SK-N-SH (cell line): Measurements from ENCODE around the gene DMD. TPM values are rescaled to one million over a fixed set of nuclear protein-coding genes. Genes with fewer than 3 reads are reported as not detected.

Experiments used
- CTCF ChIA-PET: fragments of 300-600, 350-600 bp; formaldehyde crosslinking; extraction: SDS; loops from one replicate; lab custom pipeline; 2021; lab: Yijun Ruan, JAX
- POLR2A ChIA-PET: fragments of 350-600 bp; sonication (Branson Sonifier 250); formaldehyde crosslinking; extraction: SDS; loops from one replicate; lab custom pipeline; 2020; ENCODE audit warnings: antibody characterized with exemption, inconsistent platforms; lab: Yijun Ruan, JAX
- DNase-seq: peaks from one replicate; pipeline ENCODE4 v3.0.0; 2012
- H2AFZ ChIP-seq: fragments of 200-600 bp; sonication (generic); 2 replicates; pipeline ENCODE4 v1.8.1; 2016; ENCODE audit warnings: antibody characterized with exemption, mild to moderate bottlenecking, low read depth
- H3F3A ChIP-seq: fragments of 200-600 bp; sonication (generic); replicated peaks from 2 replicates; pipeline ENCODE3; 2016; ENCODE audit warnings: antibody characterized with exemption, mild to moderate bottlenecking; ENCODE audit not compliant: insufficient read depth
- H3K27ac ChIP-seq, 2 experiments: fragments of 200-500 bp in 1 of 2; fragments of 200-600 bp in 1 of 2; sonication (Bioruptor generic) in 1 of 2; sonication (generic), shearing (Covaris generic) in 1 of 2; 2 replicates each; pipeline versions ENCODE4 v1.5.1 to v1.6.1; 2014 to 2016; ENCODE audit warnings: low read depth in 2 of 2, inconsistent platforms in 1 of 2, low read length in 1 of 2, mild to moderate bottlenecking in 1 of 2, mixed read lengths in 1 of 2
- H3K27me3 ChIP-seq: fragments of 200-600 bp; sonication (generic), shearing (Covaris generic); 2 replicates; pipeline ENCODE4 v1.6.1; 2016; ENCODE audit warnings: mixed run types; ENCODE audit not compliant: insufficient read depth
- H3K36me3 ChIP-seq, 2 experiments: fragments of 200-500 bp in 1 of 2; fragments of 200-600 bp in 1 of 2; sonication (Bioruptor generic) in 1 of 2; sonication (generic) in 1 of 2; replicated peaks in 1 of 2; 2 replicates each; pipeline versions ENCODE3 to v1.5.1; 2014 to 2016; ENCODE audit warnings: low read length in 1 of 2, mild to moderate bottlenecking in 1 of 2; ENCODE audit not compliant: insufficient read depth in 2 of 2, control insufficient read depth in 1 of 2
- H3K4me1 ChIP-seq, 2 experiments: fragments of 200-500 bp in 1 of 2; fragments of 200-600 bp in 1 of 2; sonication (Bioruptor generic) in 1 of 2; sonication (generic), shearing (Covaris generic) in 1 of 2; 2 replicates each; pipeline versions ENCODE4 v1.5.1 to v1.6.1; 2014 to 2016; ENCODE audit warnings: low read depth in 1 of 2, low read length in 1 of 2, mixed run types in 1 of 2; ENCODE audit not compliant: insufficient read depth in 2 of 2, control insufficient read depth in 1 of 2
- H3K4me2 ChIP-seq: fragments of 200-600 bp; sonication (generic), shearing (Covaris generic); 2 replicates; pipeline ENCODE4 v1.6.1; 2017; ENCODE audit warnings: mixed run types
- H3K4me3 ChIP-seq, 2 experiments: fragments of 200-500 bp in 1 of 2; fragments of 200-600 bp in 1 of 2; sonication (Bioruptor generic) in 1 of 2; sonication (generic), shearing (Covaris generic) in 1 of 2; 2 replicates each; pipeline versions ENCODE4 v1.5.1 to v1.8.1; 2014 to 2016; ENCODE audit warnings: low read depth in 2 of 2, inconsistent platforms in 1 of 2, low read length in 1 of 2, mild to moderate bottlenecking in 1 of 2, mixed read lengths in 1 of 2, moderate library complexity in 1 of 2
- H3K79me2 ChIP-seq: fragments of 200-600 bp; sonication (generic); 2 replicates; pipeline ENCODE4 v1.8.1; 2017; ENCODE audit warnings: mild to moderate bottlenecking; ENCODE audit not compliant: insufficient read depth
- H3K9ac ChIP-seq: fragments of 200-600 bp; sonication (generic); 2 replicates; pipeline ENCODE4 v1.6.1; 2017; ENCODE audit warnings: mixed run types
- H3K9me2 ChIP-seq: fragments of 200-600 bp; sonication (generic); 2 replicates; pipeline ENCODE4 v1.6.1; 2017; ENCODE audit warnings: mixed run types
- H3K9me3 ChIP-seq: fragments of 200-600 bp; sonication (generic); 2 replicates; pipeline ENCODE4 v1.6.1; 2017; ENCODE audit warnings: mixed run types, mild to moderate bottlenecking, moderate library complexity
- H4K20me1 ChIP-seq: fragments of 200-600 bp; sonication (generic); 2 replicates; pipeline ENCODE4 v1.6.1; 2017; ENCODE audit warnings: mild to moderate bottlenecking, mixed run types; ENCODE audit not compliant: insufficient read depth
- CHD2 ChIP-seq: fragments of 150-350 bp; IDR thresholded peaks from 2 replicates; pipeline ENCODE4 v1.6.1; 2018; ENCODE audit warnings: low read length; ENCODE audit not compliant: partially characterized antibody
- CTCF ChIP-seq: fragments of 200-600 bp; sonication (generic); IDR thresholded peaks from 2 replicates; pipeline ENCODE4 v1.6.1; 2017; ENCODE audit warnings: antibody characterized with exemption, mild to moderate bottlenecking, moderate library complexity
- FOXJ3 ChIP-seq: sonication (generic); formaldehyde crosslinking; IDR thresholded peaks from 2 replicates; pipeline ENCODE4 v1.5.1; 2020; ENCODE audit warnings: mild to moderate bottlenecking, missing genetic modification reagents
- GABPA ChIP-seq: IDR thresholded peaks from 2 replicates; pipeline ENCODE4 v1.4.0; 2012; ENCODE audit warnings: low read depth, mild to moderate bottlenecking
- IRF3 ChIP-seq: fragments of 150-350 bp; IDR thresholded peaks from 2 replicates; pipeline ENCODE4 v1.6.1; 2016; ENCODE audit warnings: mild to moderate bottlenecking, low read depth, low read length
- JUND ChIP-seq: IDR thresholded peaks from 2 replicates; pipeline ENCODE4 v1.4.0; 2012
- MAX ChIP-seq: IDR thresholded peaks from 2 replicates; pipeline ENCODE4 v1.4.0; 2012; ENCODE audit warnings: low read depth
- MEF2A ChIP-seq: IDR thresholded peaks from 2 replicates; pipeline ENCODE4 v1.4.0; 2012; ENCODE audit warnings: low read depth, borderline replicate concordance
- MXI1 ChIP-seq: IDR thresholded peaks from 2 replicates; pipeline ENCODE4 v1.6.1; 2012; ENCODE audit warnings: mild to moderate bottlenecking, low read depth, low read length, improper control_type of control experiment
- NRF1 ChIP-seq: IDR thresholded peaks from 2 replicates; pipeline ENCODE4 v1.6.1; 2012; ENCODE audit warnings: low read depth, mild to moderate bottlenecking, low read length
- PBX3 ChIP-seq: IDR thresholded peaks from 2 replicates; pipeline ENCODE4; 2012
- REST ChIP-seq: IDR thresholded peaks from 2 replicates; pipeline ENCODE4 v1.6.1; 2012; ENCODE audit warnings: mild to moderate bottlenecking, low read depth, low read length, moderate library complexity
- TAF1 ChIP-seq: IDR thresholded peaks from 2 replicates; pipeline ENCODE4 v1.6.1; 2012; ENCODE audit warnings: low read depth, mild to moderate bottlenecking, low read length, moderate library complexity, borderline replicate concordance
- TCF12 ChIP-seq: IDR thresholded peaks from 2 replicates; pipeline ENCODE4 v1.4.0; 2012
- USF2 ChIP-seq: fragments of 150-350 bp; IDR thresholded peaks from 2 replicates; pipeline ENCODE4 v1.6.1; 2017; ENCODE audit warnings: antibody characterized with exemption, low read length, low read depth, borderline replicate concordance
- YY1 ChIP-seq: IDR thresholded peaks from 2 replicates; pipeline ENCODE4 v1.4.0; 2012; ENCODE audit warnings: low read depth, mild to moderate bottlenecking
- ZBTB33 ChIP-seq: IDR thresholded peaks from 2 replicates; pipeline ENCODE4 v1.4.0; 2012; ENCODE audit warnings: low read depth, borderline replicate concordance
- WGBS: methylation state at CpG from one replicate; pipeline ENCODE4 v1.1.6; 2017; ENCODE audit warnings: low lambda C conversion rate; 5-methylcytosine and 5-hydroxymethylcytosine counted together
- polyA plus RNA-seq, 3 experiments: library from polyadenylated mRNA; depleted of rRNA; stranded (reverse); fragments of >200 nt; gene quantifications; 2 replicates each; pipeline ENCODE4 v1.2.3, GENCODE V29; 2012

Gene DMD
- polyA plus RNA-seq, 1 of the 3 experiments (the other 2 are of a cell fraction) = 3.9 TPM

GRCh38 chrX:33053001-33053400 lies 158.3 kb downstream of the DMD start (continued):
- TF ChIP-seq REST (no peak), MEF2A (no peak), YY1 (no peak), USF2 (no peak), NRF1 (no peak), MXI1 (no peak), JUND (no peak)

GRCh38 chrX:33045882-33046281 lies 165.5 kb downstream of the DMD start:
- CTCF ChIA-PET = no interaction called here
- POLR2A ChIA-PET = no interaction called here
- no peak overlapping the region for H3K4me3 ChIP-seq
- H3K9me3 ChIP-seq = no peaks in the 10 kb centered on the region; the same call in 1 of the 2 replicates
- no peaks in the 10 kb centered on the region for H3K9me2 ChIP-seq
- no peaks in the 10 kb centered on the region for H3K4me1 ChIP-seq
- WGBS = 26% methylated on average over 2 of the region's 2 CpGs
- H3K27ac ChIP-seq = no peak overlapping the region
- H2AFZ ChIP-seq = no peak overlapping the region
- H3F3A ChIP-seq = no peaks in the 10 kb centered on the region
- no peaks in the 10 kb centered on the region for H3K27me3 ChIP-seq
- DNase-seq = no peak
- H3K79me2 ChIP-seq = no peaks in the 10 kb centered on the region
- H3K9ac ChIP-seq = no peak overlapping the region
- H3K36me3 ChIP-seq = no peaks in the 10 kb centered on the region
- H4K20me1 ChIP-seq = no peaks in the 10 kb centered on the region
- TF ChIP-seq ZBTB33 (no peak), GABPA (no peak), CHD2 (no peak), TCF12 (no peak), PBX3 (no peak), MAX (no peak), FOXJ3 (CRISPR knock-in tag) (no peak), TAF1 (no peak), IRF3 (no peak), CTCF (no peak)
- H3K4me2 ChIP-seq = no peak overlapping the region
